Fibroblast of lung (primary cell): ENCODE results near the gene CAMK2B. TPM values are rescaled to one million over a fixed set of nuclear protein-coding genes. Genes with fewer than 3 reads are reported as not detected.

Experiments used
- DNase-seq, 2 donors: peaks; one replicate each; pipeline versions ENCODE4 v3.0.0 to v3.0.0-alpha.2; 2010; ENCODE audit warnings: low read depth in 2 of 2
- H2AFZ ChIP-seq: 2 replicates; pipeline ENCODE4 v1.5.1; 2012; ENCODE audit warnings: low read length, control low read depth, inconsistent platforms
- H3K27ac ChIP-seq: 2 replicates; pipeline ENCODE4 v1.5.1; 2011; ENCODE audit warnings: low read length, control low read depth; ENCODE audit not compliant: insufficient read depth
- H3K27me3 ChIP-seq: 2 replicates; pipeline ENCODE4 v1.5.1; 2011; ENCODE audit warnings: mild to moderate bottlenecking, low read length; ENCODE audit not compliant: control insufficient read depth, insufficient read depth
- H3K36me3 ChIP-seq: 2 replicates; pipeline ENCODE4 v1.5.1; 2011; ENCODE audit warnings: low read length; ENCODE audit not compliant: control insufficient read depth, insufficient read depth
- H3K4me1 ChIP-seq: 2 replicates; pipeline ENCODE4 v1.5.1; 2011; ENCODE audit warnings: low read length; ENCODE audit not compliant: control insufficient read depth, insufficient read depth; ENCODE audit errors: extremely low read depth
- H3K4me2 ChIP-seq: 2 replicates; pipeline ENCODE4 v1.5.1; 2011; ENCODE audit warnings: low read length, control low read depth; ENCODE audit not compliant: insufficient read depth; ENCODE audit errors: extremely low read depth
- H3K4me3 ChIP-seq, 4 experiments: fragments of 200-600 bp in 1 of 4; sonication (generic) in 1 of 4; replicated peaks in 1 of 4; 2 replicates each; pipeline ENCODE4 v1.5.1; 2011 to 2016; ENCODE audit warnings: low read length in 4 of 4, low read depth in 3 of 4, mild to moderate bottlenecking in 3 of 4, control low read depth in 2 of 4, inconsistent platforms in 1 of 4, mixed read lengths in 1 of 4; ENCODE audit not compliant: insufficient read depth in 1 of 4; ENCODE audit errors: control extremely low read depth in 1 of 4
- H3K79me2 ChIP-seq: 2 replicates; pipeline ENCODE4 v1.5.1; 2012; ENCODE audit warnings: mild to moderate bottlenecking, low read length, inconsistent platforms; ENCODE audit not compliant: control insufficient read depth, insufficient read depth
- H3K9ac ChIP-seq: 2 replicates; pipeline ENCODE4 v1.5.1; 2011; ENCODE audit warnings: mild to moderate bottlenecking, low read length, control low read depth; ENCODE audit not compliant: insufficient read depth
- H3K9me3 ChIP-seq: 2 replicates; pipeline ENCODE4 v1.5.1; 2012; ENCODE audit warnings: low read depth, low read length; ENCODE audit not compliant: control insufficient read depth, insufficient read depth
- H4K20me1 ChIP-seq: 2 replicates; pipeline ENCODE4 v1.5.1; 2011; ENCODE audit warnings: low read length; ENCODE audit not compliant: control insufficient read depth, insufficient read depth; ENCODE audit errors: extremely low read depth
- CTCF ChIP-seq, 2 donors: IDR thresholded peaks in 1 of 2; conservative IDR thresholded peaks in 1 of 2; 1 replicate in 1 of 2; 2 replicates in 1 of 2; pipeline ENCODE4 v1.5.1; 2011 to 2012; ENCODE audit warnings: low read length in 2 of 2, control low read depth in 1 of 2, inconsistent platforms in 1 of 2, low read depth in 1 of 2, mild to moderate bottlenecking in 1 of 2
- EZH2 ChIP-seq: IDR thresholded peaks from 2 replicates; pipeline ENCODE4 v1.5.1; 2012; ENCODE audit warnings: low read length, control low read depth, mild to moderate bottlenecking; ENCODE audit errors: missing control alignments
- polyA plus RNA-seq, 2 donors: library from polyadenylated mRNA; depleted of rRNA in 1 of 2; stranded (reverse) in 1 of 2; unstranded in 1 of 2; fragments of >200 nt; gene quantifications; 2 replicates each; pipeline ENCODE4 v1.2.1, GENCODE V29; 2011 to 2012; ENCODE audit warnings: missing spikeins in 1 of 2
- total RNA-seq: library from RNA; depleted of rRNA; stranded (reverse); fragments of >200 nt; gene quantifications from 2 replicates; pipeline ENCODE4 v1.2.1, GENCODE V29; 2014

The CAMK2B gene
- total and polyA plus RNA-seq, 2 donors (not counting 1 experiment from before 2014, with no cell fraction given): 0.06 to 0.17 TPM

GRCh38 chr7:44348851-44349781 is 23.7 kb upstream of the CAMK2B start:
- no peak overlapping the region for H3K4me3 ChIP-seq
- H4K20me1 ChIP-seq: no peaks in the 10 kb centered on the region
- H3K4me2 ChIP-seq: no peak overlapping the region
- H3K27me3 ChIP-seq: no peaks in the 10 kb centered on the region
- no peak for DNase-seq
- H3K4me1 ChIP-seq: no peaks in the 10 kb centered on the region
- H3K27ac ChIP-seq: no peak overlapping the region
- no peak overlapping the region for H3K9ac ChIP-seq
- H3K36me3 ChIP-seq: no peaks in the 10 kb centered on the region
- H2AFZ ChIP-seq: no peak overlapping the region
- TF ChIP-seq EZH2: no peak
- TF ChIP-seq CTCF (conservative IDR thresholded peaks at IDR 0.05 in 1 of 2, IDR thresholded peaks at IDR 0.05 in 1 of 2; ENCODE audit: low read depth in 1 of 2, low read length in 2 of 2): no peak
- no peaks in the 10 kb centered on the region for H3K79me2 ChIP-seq
- no peaks in the 10 kb centered on the region for H3K9me3 ChIP-seq

GRCh38 chr7:44348300-44348699 is 22.9 kb upstream of the CAMK2B start:
- no peaks in the 10 kb centered on the region for H3K9me3 ChIP-seq
- H2AFZ ChIP-seq: no peak overlapping the region
- DNase-seq: peak in 1 of 2 donors; percentile 32

More at GRCh38 chr7:44348300-44348699, 22.9 kb upstream of the CAMK2B start:
- no peak overlapping the region for H3K27ac ChIP-seq
- H4K20me1 ChIP-seq: no peaks in the 10 kb centered on the region
- TF ChIP-seq CTCF (conservative IDR thresholded peaks at IDR 0.05 in 1 of 2, IDR thresholded peaks at IDR 0.05 in 1 of 2; ENCODE audit: low read depth in 1 of 2, low read length in 2 of 2) (peak; percentile 36 to 45), EZH2 (no peak)
- H3K79me2 ChIP-seq: no peaks in the 10 kb centered on the region
- H3K36me3 ChIP-seq: no peaks in the 10 kb centered on the region
- H3K4me2 ChIP-seq: no peak overlapping the region
- no peak overlapping the region for H3K9ac ChIP-seq
- no peaks in the 10 kb centered on the region for H3K4me1 ChIP-seq
- H3K4me3 ChIP-seq: no peak overlapping the region
- no peaks in the 10 kb centered on the region for H3K27me3 ChIP-seq
